Vagina (tissue), 2 donors: ENCODE data around the gene PLBD1. TPM values are rescaled to one million over a fixed set of nuclear protein-coding genes. Genes with fewer than 3 reads are reported as not detected.

ENCODE experiments used
- DNase-seq, 2 donors: peaks; one replicate each; pipeline ENCODE4 v3.0.0-alpha.2; 2017; ENCODE audit errors: extremely low spot score in 2 of 2
- H3K27ac ChIP-seq: fragments of 200-600 bp; sonication (generic); one replicate; pipeline ENCODE4 v1.5.1; 2019
- H3K27me3 ChIP-seq: fragments of 200-600 bp; sonication (generic); one replicate; pipeline ENCODE4 v1.5.1; 2019
- H3K36me3 ChIP-seq, 2 donors: fragments of 200-600 bp; sonication (generic); one replicate each; pipeline ENCODE4 v1.5.1; 2017 to 2019
- H3K4me1 ChIP-seq: fragments of 200-600 bp; sonication (generic); one replicate; pipeline ENCODE4 v1.5.1; 2019
- H3K4me3 ChIP-seq, 2 donors: fragments of 200-600 bp; sonication (generic); 1 replicate in 1 of 2; 2 replicates in 1 of 2; pipeline ENCODE4 v1.5.1; 2016 to 2019
- H3K9me3 ChIP-seq: fragments of 200-600 bp; sonication (generic); one replicate; pipeline ENCODE4 v1.5.1; 2019
- CTCF ChIP-seq, 3 experiments: fragments of 450-650 bp in 2 of 3; fragments of 200-600 bp in 1 of 3; sonication (generic) in 1 of 3; IDR thresholded peaks; one replicate each; pipeline ENCODE4 v1.5.1; 2017 to 2019; ENCODE audit warnings: antibody characterized with exemption in 3 of 3, mild to moderate bottlenecking in 2 of 3, moderate library complexity in 2 of 3
- POLR2A ChIP-seq, 2 donors: fragments of 450-650 bp; IDR thresholded peaks; one replicate each; pipeline ENCODE4 v1.6.1; 2017; ENCODE audit warnings: antibody characterized with exemption in 2 of 2, mild to moderate bottlenecking in 2 of 2, moderate library complexity in 2 of 2
- POLR2AphosphoS5 ChIP-seq, 2 donors: sonication (generic); formaldehyde crosslinking; IDR thresholded peaks; one replicate each; pipeline ENCODE4 v1.9.0; 2017; ENCODE audit warnings: antibody characterized with exemption in 2 of 2, mild to moderate bottlenecking in 2 of 2, low read depth in 1 of 2; ENCODE audit not compliant: insufficient read depth in 1 of 2
- intact Hi-C: fragments of 100-400 bp; cut with DNase I; formaldehyde crosslinking; loops from one replicate; pipeline ENCODE4 v1.15.1; 2023
- total RNA-seq: library from RNA; depleted of rRNA; stranded (reverse); fragments of >200 nt; gene quantifications from one replicate; pipeline ENCODE4 v1.2.3, GENCODE V29; 2016

Gene PLBD1
- total RNA-seq, 1 donor from 2014 or later: 29.0 TPM

GRCh38 chr12:14611640-14612203 lies 44.0 kb upstream of the PLBD1 start:
- intact Hi-C loops: no loop called here

GRCh38 chr12:14607568-14607967 lies 39.9 kb upstream of the PLBD1 start:
- no peaks in the 10 kb centered on the region for H3K27me3 ChIP-seq
- no peaks in the 10 kb centered on the region for H3K4me1 ChIP-seq
- TF ChIP-seq POLR2A (IDR thresholded peaks at IDR 0.05) (no peak), POLR2AphosphoS5 (IDR thresholded peaks at IDR 0.05; ENCODE audit: insufficient read depth in 1 of 2, low read depth in 1 of 2) (no peak), CTCF (IDR thresholded peaks at IDR 0.05) (no peak)
- H3K9me3 ChIP-seq: peaks cover 12% of the 10 kb centered on the region
- intact Hi-C loops: no loop called here
- H3K36me3 ChIP-seq: no peaks in the 10 kb centered on the region
- no peak for DNase-seq
- H3K4me3 ChIP-seq: no peak overlapping the region
- no peak overlapping the region for H3K27ac ChIP-seq

More at GRCh38 chr12:14611640-14612203, 44.0 kb upstream of the PLBD1 start:
- no peak for DNase-seq
- Histone ChIP-seq H3K9me3 (no peaks in the 10 kb centered on the region), H3K4me3 (no peak overlapping the region), H3K27me3 (no peaks in the 10 kb centered on the region), H3K4me1 (peaks cover 10% of the 10 kb centered on the region), H3K36me3 (no peaks in the 10 kb centered on the region), H3K27ac (no peak overlapping the region)
- TF ChIP-seq POLR2A (IDR thresholded peaks at IDR 0.05): no peak
- no peak for TF ChIP-seq POLR2AphosphoS5 (IDR thresholded peaks at IDR 0.05; ENCODE audit: insufficient read depth in 1 of 2, low read depth in 1 of 2)
- TF ChIP-seq CTCF (IDR thresholded peaks at IDR 0.05): no peak

GRCh38 chr12:14605401-14605989 lies 37.8 kb upstream of the PLBD1 start:
- Histone ChIP-seq H3K9me3 (peaks cover 12% of the 10 kb centered on the region), H3K36me3 (no peaks in the 10 kb centered on the region), H3K4me3 (no peak overlapping the region), H3K27me3 (no peaks in the 10 kb centered on the region), H3K4me1 (no peaks in the 10 kb centered on the region), H3K27ac (no peak overlapping the region)
- DNase-seq: no peak
- intact Hi-C loops: no loop called here
- TF ChIP-seq POLR2AphosphoS5 (IDR thresholded peaks at IDR 0.05; ENCODE audit: insufficient read depth in 1 of 2, low read depth in 1 of 2) (no peak), CTCF (IDR thresholded peaks at IDR 0.05) (no peak), POLR2A (IDR thresholded peaks at IDR 0.05) (no peak)

- TF ChIP-seq POLR2A (IDR thresholded peaks at IDR 0.05) (no peak), CTCF (IDR thresholded peaks at IDR 0.05) (no peak), POLR2AphosphoS5 (IDR thresholded peaks at IDR 0.05; ENCODE audit: insufficient read depth in 1 of 2, low read depth in 1 of 2) (no peak)
- DNase-seq: no peak
- intact Hi-C loops: no loop called here
These were observed 34.2 kb upstream of the PLBD1 start for GRCh38 chr12:14601692-14602478.

More at GRCh38 chr12:14601692-14602478, 34.2 kb upstream of the PLBD1 start:
- Histone ChIP-seq H3K9me3 (peaks cover 12% of the 10 kb centered on the region), H3K4me1 (no peaks in the 10 kb centered on the region), H3K27me3 (no peaks in the 10 kb centered on the region), H3K36me3 (no peaks in the 10 kb centered on the region), H3K27ac (no peak overlapping the region), H3K4me3 (no peak overlapping the region)
